Mononuclear cell (primary cell): ENCODE data around the gene TMEM272. TPM values are rescaled to one million over a fixed set of nuclear protein-coding genes. Genes with fewer than 3 reads are reported as not detected.

Experiments
- total RNA-seq: library from RNA; depleted of rRNA; stranded (reverse); fragments of >200 nt; gene quantifications from one replicate; pipeline ENCODE4 v1.2.3, GENCODE V29; 2012

The TMEM272 gene
- total RNA-seq, 1 donor: 1.0 TPM

Other genes with a start within 250 kb of the TMEM272 start
- 3.6 TPM for gene DHRS12, start 41.0 kb downstream of the TMEM272 start, total RNA-seq
- gene CCDC70, start 16.8 kb upstream of the TMEM272 start, total RNA-seq: not detected
- gene ATP7B, start 166.3 kb upstream of the TMEM272 start, total RNA-seq: 0.21 TPM
- 21.0 TPM for gene ALG11, start 167.2 kb upstream of the TMEM272 start, total RNA-seq
- gene UTP14C, start 179.5 kb upstream of the TMEM272 start, total RNA-seq: 3.6 TPM